Measurements from ENCODE around the gene PRR20C.
"Not testable (repeated sequence)": the region's sequence is repeated elsewhere in the genome, so short reads cannot be mapped to it uniquely, and the experiment has no call there.

PRR20C gene

GRCh38 chr13:57153761-57154160 is at the start of gene PRR20C:
TSS of gene PRR20C (plus strand) at chr13:57154061. CDS start at chr13:57154448, 387 bp downstream.
- DNase-seq = not testable (repeated sequence)

- DNase-seq = no peak
These were observed 38.9 kb upstream of the PRR20C start for GRCh38 chr13:57114945-57115344.

- DNase-seq = no peak
These were observed 30.2 kb upstream of the PRR20C start for GRCh38 chr13:57123681-57124080.

GRCh38 chr13:57128909-57129308 is 25.0 kb upstream of the PRR20C start:
- DNase-seq = no peak

GRCh38 chr13:57136093-57136492 is 17.8 kb upstream of the PRR20C start:
- DNase-seq = no peak

- no peak for DNase-seq
These were observed 16.3 kb upstream of the PRR20C start for GRCh38 chr13:57137585-57137984.

- no peak for DNase-seq
These were observed 14.9 kb upstream of the PRR20C start for GRCh38 chr13:57138988-57139387.

GRCh38 chr13:57139781-57140180 is 14.1 kb upstream of the PRR20C start:
- DNase-seq = not testable (repeated sequence)

- not testable (repeated sequence) for DNase-seq
These were observed 13.5 kb upstream of the PRR20C start, which contains the start of gene PRR20A for GRCh38 chr13:57140235-57140968. TSS of gene PRR20A (plus strand) at chr13:57140918. CDS start at chr13:57141305, 387 bp downstream.

GRCh38 chr13:57147188-57147587 is 6.7 kb upstream of the PRR20C start, which contains the start of gene PRR20B:
TSS of gene PRR20B (plus strand) at chr13:57147488. CDS start at chr13:57147875, 387 bp downstream.
- not testable (repeated sequence) for DNase-seq

GRCh38 chr13:57148106-57148505 is 5.8 kb upstream of the PRR20C start:
- DNase-seq = not testable (repeated sequence)

- DNase-seq = not testable (repeated sequence)
These were observed 6.5 kb downstream of the PRR20C start, which contains the start of gene PRR20D for GRCh38 chr13:57160332-57160731. TSS of gene PRR20D (plus strand) at chr13:57160632. CDS start at chr13:57161019, 387 bp downstream.

GRCh38 chr13:57166897-57167296 is 13.0 kb downstream of the PRR20C start, which contains the start of gene PRR20E:
TSS of gene PRR20E (plus strand) at chr13:57167197. CDS start at chr13:57167584, 387 bp downstream.
- not testable (repeated sequence) for DNase-seq

- DNase-seq = no peak
These were observed 37.8 kb downstream of the PRR20C start for GRCh38 chr13:57191667-57192066.
